AG09309 (cell line): Measurements from ENCODE around the gene RCAN3.

ENCODE experiments used
- DNase-seq: peaks from one replicate; pipeline ENCODE4 v3.0.0-alpha.2; 2010; ENCODE audit warnings: low read depth
- H3K4me3 ChIP-seq: 2 replicates; pipeline ENCODE4 v1.5.1; 2011; ENCODE audit warnings: mild to moderate bottlenecking, low read depth, low read length, moderate library complexity; ENCODE audit not compliant: control insufficient read depth
- CTCF ChIP-seq: IDR thresholded peaks from 2 replicates; pipeline ENCODE4 v1.5.1; 2011; ENCODE audit warnings: mild to moderate bottlenecking, low read depth, low read length, inconsistent platforms; ENCODE audit not compliant: insufficient read depth, control insufficient read depth; ENCODE audit errors: missing control alignments

The RCAN3 gene

GRCh38 chr1:24558902-24559791 is 56.5 kb downstream of the RCAN3 start:
- peak; percentile 23 for DNase-seq
- H3K4me3 ChIP-seq, result no peak overlapping the region

GRCh38 chr1:24560361-24560760 is 57.7 kb downstream of the RCAN3 start:
- DNase-seq, result no peak
- TF ChIP-seq CTCF, result no peak
- H3K4me3 ChIP-seq, result no peak overlapping the region

More at GRCh38 chr1:24558902-24559791, 56.5 kb downstream of the RCAN3 start:
- no peak for TF ChIP-seq CTCF

GRCh38 chr1:24562625-24563024 is 60.0 kb downstream of the RCAN3 start:
- DNase-seq, result no peak
- H3K4me3 ChIP-seq, result no peak overlapping the region

GRCh38 chr1:24564695-24565094 is 62.1 kb downstream of the RCAN3 start:
- H3K4me3 ChIP-seq, result no peak overlapping the region
- DNase-seq, result no peak
- no peak for TF ChIP-seq CTCF

More at GRCh38 chr1:24562625-24563024, 60.0 kb downstream of the RCAN3 start:
- TF ChIP-seq CTCF, result no peak

- TF ChIP-seq CTCF, result no peak
- H3K4me3 ChIP-seq, result no peak overlapping the region
- DNase-seq, result no peak
Observed at GRCh38 chr1:24566236-24566867, 63.7 kb downstream of the RCAN3 start.

GRCh38 chr1:24567792-24568388 is 65.3 kb downstream of the RCAN3 start:
- no peak for DNase-seq
- H3K4me3 ChIP-seq, result no peak overlapping the region
- no peak for TF ChIP-seq CTCF
